Measurements from ENCODE around the gene MZF1.
A peak's percentile ranks its signal among the peaks of the same experiment; 100 is the strongest.

MZF1 gene

GRCh38 chr19:58569943-58570670 is 3.0 kb downstream of the MZF1 start:
- peak; percentile 55 for DNase-seq

GRCh38 chr19:58569191-58569942 is 3.8 kb downstream of the MZF1 start:
- DNase-seq: peak; percentile 40

- peak; percentile 47 for DNase-seq
These were observed 4.5 kb downstream of the MZF1 start for GRCh38 chr19:58568453-58569130.

- no peak for DNase-seq
These were observed 6.1 kb downstream of the MZF1 start for GRCh38 chr19:58566989-58567388.

GRCh38 chr19:58563823-58564222 is 9.3 kb downstream of the MZF1 start:
- DNase-seq: no peak

- DNase-seq: no peak
These were observed 10.0 kb downstream of the MZF1 start for GRCh38 chr19:58563034-58563573.

- peak; percentile 81 for DNase-seq
These were observed 10.8 kb downstream of the MZF1 start for GRCh38 chr19:58562122-58563033.

GRCh38 chr19:58561373-58562121 is 11.6 kb downstream of the MZF1 start:
- no peak for DNase-seq

GRCh38 chr19:58560921-58561320 is 12.2 kb downstream of the MZF1 start:
- no peak for DNase-seq

- DNase-seq: no peak
These were observed 12.9 kb downstream of the MZF1 start for GRCh38 chr19:58560007-58560887.

GRCh38 chr19:58559275-58560006 is 13.7 kb downstream of the MZF1 start:
- DNase-seq: peak; percentile 90

- DNase-seq: peak; percentile 100
These were observed 14.4 kb downstream of the MZF1 start for GRCh38 chr19:58558623-58559274.

GRCh38 chr19:58558066-58558622 is 15.0 kb downstream of the MZF1 start, which contains the start of gene UBE2M:
TSS of gene UBE2M (minus strand) at chr19:58558611. CDS start at chr19:58558381, 230 bp downstream.
- DNase-seq: no peak

GRCh38 chr19:58557221-58558065 is 15.7 kb downstream of the MZF1 start:
- no peak for DNase-seq

- no peak for DNase-seq
These were observed 16.4 kb downstream of the MZF1 start for GRCh38 chr19:58556622-58557220.

- no peak for DNase-seq
These were observed 17.1 kb downstream of the MZF1 start for GRCh38 chr19:58555920-58556621.
